Measurements from ENCODE around the gene ZNF780B.

DNA sequence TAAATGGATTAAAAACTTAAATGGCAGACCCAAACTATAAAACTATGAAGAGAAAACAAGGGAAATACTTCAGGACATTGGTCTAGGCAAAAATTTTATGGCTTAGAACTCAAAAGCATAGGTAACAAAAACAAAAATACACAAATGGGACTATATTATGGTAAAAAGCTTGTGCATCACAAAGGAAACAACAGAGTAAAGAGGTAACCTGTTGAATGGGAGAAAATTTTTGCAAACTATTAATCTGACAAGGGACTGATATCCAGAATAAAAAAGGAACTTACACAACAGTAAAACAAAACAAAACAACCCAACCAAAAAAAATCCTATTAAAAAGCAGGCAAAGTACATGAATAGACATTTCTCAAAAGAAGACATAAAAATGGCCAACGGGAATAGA, 68.4 kb downstream of the ZNF780B start:
- TF ChIP-seq, protein P1, sequence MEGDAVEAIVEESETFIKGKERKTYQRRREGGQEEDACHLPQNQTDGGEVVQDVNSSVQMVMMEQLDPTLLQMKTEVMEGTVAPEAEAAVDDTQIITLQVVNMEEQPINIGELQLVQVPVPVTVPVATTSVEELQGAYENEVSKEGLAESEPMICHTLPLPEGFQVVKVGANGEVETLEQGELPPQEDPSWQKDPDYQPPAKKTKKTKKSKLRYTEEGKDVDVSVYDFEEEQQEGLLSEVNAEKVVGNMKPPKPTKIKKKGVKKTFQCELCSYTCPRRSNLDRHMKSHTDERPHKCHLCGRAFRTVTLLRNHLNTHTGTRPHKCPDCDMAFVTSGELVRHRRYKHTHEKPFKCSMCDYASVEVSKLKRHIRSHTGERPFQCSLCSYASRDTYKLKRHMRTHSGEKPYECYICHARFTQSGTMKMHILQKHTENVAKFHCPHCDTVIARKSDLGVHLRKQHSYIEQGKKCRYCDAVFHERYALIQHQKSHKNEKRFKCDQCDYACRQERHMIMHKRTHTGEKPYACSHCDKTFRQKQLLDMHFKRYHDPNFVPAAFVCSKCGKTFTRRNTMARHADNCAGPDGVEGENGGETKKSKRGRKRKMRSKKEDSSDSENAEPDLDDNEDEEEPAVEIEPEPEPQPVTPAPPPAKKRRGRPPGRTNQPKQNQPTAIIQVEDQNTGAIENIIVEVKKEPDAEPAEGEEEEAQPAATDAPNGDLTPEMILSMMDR (IDR thresholded peaks at IDR 0.05; ENCODE audit: poor library complexity) = no peak
- TF ChIP-seq EZH2phosphoT487 (IDR thresholded peaks at IDR 0.05; ENCODE audit: low read depth, severe bottlenecking, unreplicated experiment) (no peak), EZH2 (IDR thresholded peaks at IDR 0.05; ENCODE audit: borderline replicate concordance) (no peak)

Measured in hepatocyte (in vitro differentiated cells).